Measurements from ENCODE around the gene SPECC1.
"Not testable (repeated sequence)": the region's sequence is repeated elsewhere in the genome, so short reads cannot be mapped to it uniquely, and the experiment has no call there.

The SPECC1 gene

GRCh38 chr17:20009302-20010098 lies at the start of gene SPECC1:
Gene SPECC1 (plus strand): TSS chr17:20009359. CDS start chr17:20096652, 87,293 bp downstream.
- peak; percentile 65 for DNase-seq

- DNase-seq: not testable (repeated sequence)
Measured at GRCh38 chr17:19962954-19963353, 46.2 kb upstream of the SPECC1 start.

- DNase-seq: no peak
Measured at GRCh38 chr17:19973156-19973555, 36.0 kb upstream of the SPECC1 start.

- no peak for DNase-seq
Measured at GRCh38 chr17:19975601-19976000, 33.6 kb upstream of the SPECC1 start.

- DNase-seq: peak; percentile 66
Measured at GRCh38 chr17:19977293-19978208, 31.6 kb upstream of the SPECC1 start, which contains the start of gene AKAP10. Gene AKAP10 (minus strand): TSS chr17:19977828. CDS start chr17:19977679, 149 bp downstream.

- no peak for DNase-seq
Measured at GRCh38 chr17:19978209-19978802, 30.9 kb upstream of the SPECC1 start.

GRCh38 chr17:19978805-19979211 lies 30.4 kb upstream of the SPECC1 start:
- no peak for DNase-seq

- no peak for DNase-seq
Measured at GRCh38 chr17:19979917-19980770, 29.0 kb upstream of the SPECC1 start.

- DNase-seq: no peak
Measured at GRCh38 chr17:19986941-19987861, 22.0 kb upstream of the SPECC1 start.

GRCh38 chr17:19987897-19988296 lies 21.3 kb upstream of the SPECC1 start:
- no peak for DNase-seq

- DNase-seq: no peak
Measured at GRCh38 chr17:19991252-19991885, 17.8 kb upstream of the SPECC1 start.

- peak; percentile 73 for DNase-seq
Measured at GRCh38 chr17:19992803-19993713, 16.1 kb upstream of the SPECC1 start.

- DNase-seq: no peak
Measured at GRCh38 chr17:19996086-19996485, 13.1 kb upstream of the SPECC1 start.

- DNase-seq: no peak
Measured at GRCh38 chr17:19996502-19996901, 12.7 kb upstream of the SPECC1 start.

GRCh38 chr17:20008242-20009051 lies 712 bp upstream of the SPECC1 start:
- DNase-seq: no peak

- no peak for DNase-seq
Measured at GRCh38 chr17:20009052-20009301, 182 bp upstream of the SPECC1 start.

- peak; percentile 37 for DNase-seq
Measured at GRCh38 chr17:20010099-20010863, 1.1 kb downstream of the SPECC1 start.

GRCh38 chr17:20010936-20011335 lies 1.8 kb downstream of the SPECC1 start:
- no peak for DNase-seq

Measured in NCI-H1092 (cell line).